ENCODE results near the gene CNTN2. TPM values are rescaled to one million over a fixed set of nuclear protein-coding genes. Genes with fewer than 3 reads are reported as not detected.

The CNTN2 gene
- total RNA-seq, 1 experiment from 2014 or later: not detected

GRCh38 chr1:205127646-205128045 is 84.6 kb downstream of the CNTN2 start:
- no TSS peak for BruUV-seq (replicated peaks)
- H3K9me3 Mint-ChIP-seq (ENCODE audit: low read depth, unreplicated experiment): no peaks in the 10 kb centered on the region
- CTCF ChIA-PET: no interaction called here
- H3K4me3 Mint-ChIP-seq (ENCODE audit: low read depth, unreplicated experiment): no peak overlapping the region
- H3K27me3 Mint-ChIP-seq (ENCODE audit: unreplicated experiment): no peaks in the 10 kb centered on the region
- intact Hi-C loops (cut with micrococcal nuclease; ENCODE audit: unreplicated experiment): no loop called here
- DNase-seq: no peak
- H3K27ac Mint-ChIP-seq (ENCODE audit: unreplicated experiment): no peak overlapping the region
- H3K36me3 Mint-ChIP-seq (ENCODE audit: insufficient read depth, unreplicated experiment): peaks cover under 1% of the 10 kb centered on the region
- no peaks in the 10 kb centered on the region for H3K4me1 Mint-ChIP-seq (ENCODE audit: low read depth, unreplicated experiment)
- no peak for TF ChIP-seq CTCF (IDR thresholded peaks at IDR 0.05; ENCODE audit: unreplicated experiment)

Other genes starting within 250 kb of the CNTN2 start
- not detected in 2 replicates for gene NFASC, start 172.3 kb upstream of the CNTN2 start, total RNA-seq (2022)
- gene TMEM81, start 41.2 kb downstream of the CNTN2 start, total RNA-seq (2022): 3.9 and 4.4 TPM in 2 replicates
- gene RBBP5, start 78.8 kb downstream of the CNTN2 start, total RNA-seq (2022): 21.9 and 22.0 TPM in 2 replicates
- gene DSTYK, start 168.5 kb downstream of the CNTN2 start, total RNA-seq (2022): 8.3 and 8.6 TPM in 2 replicates
- 0.33 and 0.37 TPM in 2 replicates for gene TMCC2, start 184.7 kb downstream of the CNTN2 start, total RNA-seq (2022)